ENCODE results near the gene AFF2.

AFF2 gene

DNA sequence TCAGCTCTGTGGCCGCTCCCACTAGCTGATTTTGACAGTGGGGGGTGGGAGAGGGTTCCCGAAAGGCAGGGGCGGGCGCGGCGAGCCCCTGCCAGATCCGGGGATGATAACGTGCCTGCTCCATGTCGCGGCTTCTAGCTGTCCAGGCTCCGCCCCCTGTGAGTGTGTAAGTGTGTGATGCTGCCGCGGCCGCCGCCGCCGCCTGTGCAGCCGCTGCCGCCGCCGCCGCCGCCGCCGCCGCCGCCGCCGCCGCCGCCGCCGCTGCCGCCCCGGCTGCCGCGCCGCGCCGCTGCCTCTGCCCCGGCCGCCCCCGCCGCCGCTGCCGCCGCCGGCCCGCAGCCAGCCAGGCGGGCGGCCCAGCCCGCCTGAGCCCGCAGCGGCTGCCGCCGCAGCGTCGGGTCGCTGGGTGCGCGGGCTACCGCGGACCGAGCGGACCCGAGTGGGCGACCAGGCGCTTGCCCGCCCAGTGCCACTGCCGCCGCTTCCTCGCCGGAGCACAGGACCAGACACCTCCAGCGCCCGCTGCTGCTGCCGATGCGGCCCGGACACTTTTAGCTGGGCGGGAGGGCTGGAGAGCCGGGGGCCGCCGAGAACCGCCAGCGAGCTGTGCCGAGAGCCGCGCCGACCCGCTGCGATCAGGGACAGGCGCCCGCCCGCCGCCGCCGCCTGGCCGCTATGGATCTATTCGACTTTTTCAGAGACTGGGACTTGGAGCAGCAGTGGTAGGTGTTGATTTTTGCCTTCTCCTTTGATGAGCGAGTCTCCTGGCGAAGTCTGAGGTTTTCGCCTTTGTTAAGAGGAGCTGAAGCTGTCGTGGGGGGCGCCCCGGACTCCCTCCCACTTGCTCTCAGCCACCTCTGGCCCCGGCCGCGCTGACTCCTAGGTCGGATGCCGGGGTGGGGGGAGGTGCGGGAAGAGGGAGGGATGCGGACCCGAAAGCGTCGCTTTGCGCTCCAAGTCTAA, at the start of gene AFF2:
AFF2 (plus strand) TSS at position 195 of the 963 bp plus-strand sequence; CDS start at position 676, 481 bp downstream.
- DNase-seq = no peak

GRCh38 chrX:148457279-148457678, 43.1 kb upstream of the AFF2 start:
- DNase-seq = no peak

GRCh38 chrX:148459343-148459742, 41.1 kb upstream of the AFF2 start:
- no peak for DNase-seq

- DNase-seq = no peak
Measured at GRCh38 chrX:148466292-148466691, 34.1 kb upstream of the AFF2 start.

DNA sequence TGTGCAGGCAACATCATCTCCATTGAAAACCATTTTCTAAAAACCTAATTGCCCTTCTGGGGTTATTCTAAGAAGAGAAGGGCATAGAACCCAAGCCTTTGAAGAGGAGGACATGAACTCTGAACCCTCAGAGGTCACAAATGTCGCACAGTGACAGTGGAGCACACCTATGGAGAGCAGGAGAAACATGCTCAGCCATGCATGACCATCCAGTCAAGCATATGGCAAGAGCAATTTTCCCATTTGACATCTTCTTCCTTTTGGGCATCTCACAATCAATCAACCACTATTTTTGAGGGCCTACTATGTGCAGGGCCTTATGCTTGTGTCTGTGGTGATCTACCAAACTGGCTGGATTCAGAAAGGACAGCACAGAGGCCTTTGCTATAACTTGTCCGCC, 30.1 kb upstream of the AFF2 start:
- no peak for DNase-seq

GRCh38 chrX:148474030-148474429, 26.4 kb upstream of the AFF2 start:
- no peak for DNase-seq

DNA sequence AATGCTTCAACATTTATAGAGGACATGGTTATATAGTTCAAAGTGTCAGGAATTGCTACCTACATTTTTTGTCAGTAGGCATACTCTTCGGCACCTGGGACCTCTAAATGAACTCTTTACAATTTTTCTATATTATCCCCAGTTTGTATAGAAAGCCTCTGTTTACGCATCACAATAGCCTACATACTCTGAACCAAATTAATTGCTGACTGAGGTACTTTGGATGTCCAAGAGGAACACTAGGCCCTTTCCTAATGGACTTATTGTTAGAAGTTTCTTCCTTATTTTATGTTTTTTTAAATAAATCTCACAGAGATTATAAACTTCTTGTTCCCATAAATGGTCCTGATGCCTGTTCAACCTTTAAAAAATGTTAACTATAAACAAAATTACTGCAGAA, 8.4 kb upstream of the AFF2 start:
- DNase-seq = no peak

GRCh38 chrX:148495176-148495575, 5.2 kb upstream of the AFF2 start:
- DNase-seq = no peak

DNA sequence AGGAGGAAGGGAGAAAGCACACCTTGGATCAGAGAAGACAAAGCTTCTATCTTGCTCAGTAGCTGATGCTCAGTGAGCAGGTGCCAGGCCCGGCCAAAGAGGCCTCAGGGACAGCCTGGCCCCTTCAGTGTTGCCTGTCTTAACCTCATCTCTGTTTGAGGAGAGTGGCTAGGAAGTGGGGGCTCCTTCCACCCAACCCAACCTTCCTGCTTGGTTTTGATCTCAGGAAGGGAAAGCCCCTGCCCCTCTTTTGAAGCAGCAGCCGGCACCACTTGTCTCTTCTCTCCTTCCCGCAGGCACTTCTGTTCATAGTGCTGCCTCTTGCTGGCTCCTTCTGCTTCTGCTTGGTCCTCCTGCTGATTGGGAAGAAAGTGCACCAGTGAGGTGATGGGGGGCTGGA, 2.4 kb upstream of the AFF2 start:
- DNase-seq = no peak

- no peak for DNase-seq
Measured at GRCh38 chrX:148499638-148500422, 587 bp upstream of the AFF2 start.

DNA sequence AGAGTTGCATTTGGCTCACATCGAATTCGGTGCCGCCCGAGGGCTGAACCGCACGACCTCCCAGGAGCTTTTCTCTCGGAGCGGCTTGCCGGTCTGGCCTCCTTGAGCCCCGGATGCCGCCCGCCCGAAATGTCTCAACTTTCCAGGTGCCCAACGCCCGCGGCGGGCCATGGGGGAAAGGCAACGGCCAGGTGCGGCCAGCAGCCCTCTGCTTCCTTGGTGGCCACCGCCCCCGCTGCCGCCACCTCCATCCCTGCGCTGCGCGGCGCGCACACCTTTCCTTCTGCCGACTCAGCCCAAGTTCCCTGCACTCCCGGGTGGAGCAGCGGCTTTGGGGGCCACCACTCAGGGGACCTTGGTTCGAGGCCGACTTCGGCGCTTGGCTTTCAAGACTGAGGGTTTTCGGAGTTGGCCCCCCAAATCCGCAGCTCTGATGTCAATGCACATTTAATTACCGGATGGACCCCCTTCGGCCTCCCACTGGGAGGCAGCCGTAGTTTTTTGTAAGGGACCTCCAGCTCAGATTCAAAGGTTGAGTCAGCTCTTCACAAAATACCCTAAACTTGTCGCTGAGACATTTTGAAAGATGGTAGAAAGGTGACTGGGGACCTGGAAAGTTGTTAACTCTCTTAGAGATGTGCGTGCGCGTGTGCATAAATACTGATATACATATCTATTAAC, 1.1 kb downstream of the AFF2 start:
- no peak for DNase-seq

- no peak for DNase-seq
Measured at GRCh38 chrX:148504506-148504905, 4.1 kb downstream of the AFF2 start.

- DNase-seq = no peak
Measured at GRCh38 chrX:148507418-148507817, 7.0 kb downstream of the AFF2 start.

GRCh38 chrX:148512453-148512852, 12.0 kb downstream of the AFF2 start:
- DNase-seq = no peak

DNA sequence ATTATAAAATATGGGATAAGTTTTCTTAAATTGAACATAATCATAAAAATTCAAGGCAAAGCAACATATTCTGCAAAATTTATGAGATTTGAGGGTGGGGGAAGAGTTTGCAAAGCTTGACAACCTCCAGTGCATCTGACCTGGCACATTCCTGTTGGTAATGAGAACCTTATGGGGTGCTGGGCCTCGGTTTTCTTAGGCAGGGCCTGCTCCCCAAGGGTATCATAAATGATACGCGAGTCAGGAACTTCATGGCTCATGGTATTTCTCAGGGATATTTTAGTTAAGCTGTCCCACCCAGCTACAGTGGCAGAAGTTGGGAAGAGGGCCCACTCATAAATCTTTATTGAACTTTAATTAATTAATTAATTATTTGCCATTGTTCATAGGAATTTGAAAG, 13.2 kb downstream of the AFF2 start:
- no peak for DNase-seq

GRCh38 chrX:148517176-148517575, 16.8 kb downstream of the AFF2 start:
- no peak for DNase-seq

- no peak for DNase-seq
Measured at GRCh38 chrX:148522006-148522405, 21.6 kb downstream of the AFF2 start.

GRCh38 chrX:148523303-148524080, 23.1 kb downstream of the AFF2 start:
- DNase-seq = no peak

GRCh38 chrX:148530464-148531077, 30.2 kb downstream of the AFF2 start:
- DNase-seq = no peak

- DNase-seq = no peak
Measured at GRCh38 chrX:148534291-148534690, 33.9 kb downstream of the AFF2 start.

DNA sequence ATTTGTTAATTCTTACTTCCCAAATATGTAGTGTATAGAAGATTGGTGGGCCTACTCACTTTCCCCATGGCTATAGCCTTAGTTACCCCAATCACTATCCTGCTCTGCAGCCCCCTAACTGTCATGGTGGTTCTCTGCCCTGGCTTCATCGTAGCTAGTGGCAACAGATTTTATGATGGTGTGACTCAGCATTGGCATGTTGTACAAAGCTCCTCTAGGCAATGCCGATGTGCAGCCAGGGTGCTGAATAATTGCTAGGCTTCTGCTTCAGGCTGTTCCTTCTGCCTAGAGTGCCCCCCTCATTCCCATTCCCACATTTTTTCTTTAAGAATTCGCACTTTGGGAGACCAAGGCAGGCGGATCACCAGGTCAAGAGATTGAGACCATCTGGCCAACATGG, 35.2 kb downstream of the AFF2 start:
- DNase-seq = no peak

GRCh38 chrX:148536961-148537360, 36.5 kb downstream of the AFF2 start:
- no peak for DNase-seq
